GM19463 (cell line): Measurements from ENCODE around the gene AMBRA1.
"Not testable (repeated sequence)": the region's sequence is repeated elsewhere in the genome, so short reads cannot be mapped to it uniquely, and the experiment has no call there.

Source experiments
- ATAC-seq: cut with Tn5 transposase; IDR thresholded peaks from one replicate; pipeline ENCODE4 v1.9.1; 2021; ENCODE audit warnings: mild to moderate bottlenecking, moderate library complexity; ENCODE audit not compliant: unreplicated experiment

Gene AMBRA1

GRCh38 chr11:46386005-46386578 is 207.7 kb downstream of the AMBRA1 start:
- ATAC-seq, result no peak

GRCh38 chr11:46385169-46386004 is 208.4 kb downstream of the AMBRA1 start:
- ATAC-seq, result no peak

GRCh38 chr11:46383974-46384701 is 209.7 kb downstream of the AMBRA1 start:
- no peak for ATAC-seq

- no peak for ATAC-seq
Observed at GRCh38 chr11:46383404-46383758, 210.4 kb downstream of the AMBRA1 start.

GRCh38 chr11:46382646-46383403 is 211.0 kb downstream of the AMBRA1 start:
- no peak for ATAC-seq

GRCh38 chr11:46381819-46382645 is 211.8 kb downstream of the AMBRA1 start:
- ATAC-seq, result no peak

- no peak for ATAC-seq
Observed at GRCh38 chr11:46381048-46381818, 212.6 kb downstream of the AMBRA1 start, which contains the start of gene MDK. MDK (plus strand) TSS chr11:46381669; CDS start chr11:46382058, 389 bp downstream.

GRCh38 chr11:46380340-46381047 is 213.3 kb downstream of the AMBRA1 start:
- no peak for ATAC-seq

- not testable (repeated sequence) for ATAC-seq
Observed at GRCh38 chr11:46379482-46380293, 214.1 kb downstream of the AMBRA1 start.

GRCh38 chr11:46378811-46379481 is 214.9 kb downstream of the AMBRA1 start:
- ATAC-seq, result no peak

GRCh38 chr11:46378296-46378695 is 215.5 kb downstream of the AMBRA1 start:
- ATAC-seq, result no peak

GRCh38 chr11:46377831-46378230 is 216.0 kb downstream of the AMBRA1 start:
- ATAC-seq, result no peak

- no peak for ATAC-seq
Observed at GRCh38 chr11:46377290-46377689, 216.5 kb downstream of the AMBRA1 start.

GRCh38 chr11:46376258-46377050 is 217.4 kb downstream of the AMBRA1 start:
- no peak for ATAC-seq

- ATAC-seq, result no peak
Observed at GRCh38 chr11:46375392-46376101, 218.3 kb downstream of the AMBRA1 start.

- ATAC-seq, result no peak
Observed at GRCh38 chr11:46374815-46375214, 219.0 kb downstream of the AMBRA1 start.
